ENCODE measurements around the gene GABRB3. TPM values are rescaled to one million over a fixed set of nuclear protein-coding genes. Genes with fewer than 3 reads are reported as not detected.

Gene GABRB3
- total RNA-seq, 1 donor from 2014 or later: 8.8 TPM

GRCh38 chr15:26504009-26504408, 268.9 kb downstream of the GABRB3 start:
- H3K9me3 Mint-ChIP-seq: no peaks in the 10 kb centered on the region
- Histone ChIP-seq H3K9me3 (ENCODE audit: low read depth) (no peaks in the 10 kb centered on the region), H3K27me3 (no peaks in the 10 kb centered on the region), H3K79me2 (ENCODE audit: low read depth) (no peaks in the 10 kb centered on the region), H3F3A (ENCODE audit: low read depth) (no peaks in the 10 kb centered on the region), H3K27ac (no peak overlapping the region), H3K4me2 (no peak overlapping the region), H3K4me3 (no peak overlapping the region), H4K20me1 (ENCODE audit: low read depth) (no peaks in the 10 kb centered on the region), H3K9ac (no peak overlapping the region), H3K4me1 (no peaks in the 10 kb centered on the region), H2AFZ (replicated peaks) (no peak overlapping the region), H3K36me3 (no peaks in the 10 kb centered on the region)
- no peaks in the 10 kb centered on the region for H3K4me1 Mint-ChIP-seq
- no peak for TF ChIP-seq EZH2phosphoT487 (IDR thresholded peaks at IDR 0.05)
- TF ChIP-seq CTCF (IDR thresholded peaks at IDR 0.05): no peak
- no peak for TF ChIP-seq EZH2 (IDR thresholded peaks at IDR 0.05)
- no peak overlapping the region for H3K27ac Mint-ChIP-seq
- no peaks in the 10 kb centered on the region for H3K36me3 Mint-ChIP-seq
- H3K4me3 Mint-ChIP-seq: no peak overlapping the region
- no peaks in the 10 kb centered on the region for H3K27me3 Mint-ChIP-seq (ENCODE audit: insufficient read depth, low read depth)
- no peak for DNase-seq (ENCODE audit: low spot score)

Other genes starting within 250 kb of the GABRB3 start
- 3.0 and 4.4 TPM in 2 replicates for gene GABRA5, start 94.0 kb upstream of the GABRB3 start, total RNA-seq (ENCODE audit: low replicate concordance)
- gene GABRG3, start 198.1 kb upstream of the GABRB3 start, total RNA-seq (ENCODE audit: low replicate concordance): 1.7 and 3.4 TPM in 2 replicates

Data from neural progenitor cell (in vitro differentiated cells).